ENCODE results near the gene FAM168A. TPM values are rescaled to one million over a fixed set of nuclear protein-coding genes. Genes with fewer than 3 reads are reported as not detected.

Gene FAM168A
- total and polyA plus RNA-seq, 2 donors from 2014 or later: 8.9 to 38.1 TPM

DNA sequence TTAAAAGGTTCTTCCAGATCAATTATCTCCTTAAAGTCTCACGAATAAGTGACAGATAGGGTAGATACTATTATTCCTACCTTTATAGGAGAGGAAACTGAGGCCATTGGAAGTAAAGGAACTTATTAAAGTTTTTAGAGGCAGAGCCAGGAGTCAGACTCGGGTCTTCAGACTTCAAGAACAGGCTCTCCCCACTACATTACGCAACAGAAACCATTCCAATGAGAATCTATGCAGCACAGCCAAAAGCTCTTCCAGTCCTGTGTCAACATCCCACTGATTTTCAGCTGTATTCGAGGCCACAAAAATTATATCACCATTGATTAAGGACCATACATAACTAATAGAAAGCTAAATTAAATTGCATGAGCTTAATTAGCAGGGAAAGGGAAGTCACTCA is 144.3 kb downstream of the FAM168A start:
- H3K9me3 ChIP-seq (ENCODE audit: control insufficient read depth in 2 of 3, insufficient read depth in 1 of 3, low read length in 3 of 3): no peaks in the 10 kb centered on the region
- intact Hi-C loops (cut with DNase I): no loop called here
- FAIRE-seq: no peak

DNA sequence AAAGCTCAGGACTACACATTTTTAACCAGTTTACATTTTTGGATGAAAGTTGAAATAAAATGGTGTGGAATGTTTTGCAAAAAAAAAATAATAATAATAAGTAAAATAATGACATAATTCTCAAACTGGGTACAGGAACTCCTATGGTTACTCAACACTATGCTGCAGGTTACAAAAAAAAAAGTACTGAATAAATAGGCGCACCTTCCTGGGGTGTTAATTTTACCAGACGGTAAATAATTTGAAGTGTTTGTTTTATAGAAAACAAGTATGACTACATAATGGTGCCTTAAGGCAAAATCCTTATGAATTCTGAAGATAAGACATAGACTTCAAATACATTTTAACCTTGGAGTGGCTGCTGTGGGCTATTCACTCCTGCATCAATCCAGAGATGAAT is 145.2 kb downstream of the FAM168A start:
- FAIRE-seq: no peak
- TF ChIP-seq CTCF (IDR thresholded peaks at IDR 0.05; ENCODE audit: borderline replicate concordance, extremely low read depth, insufficient read depth): no peak
- H3K36me3 ChIP-seq (ENCODE audit: control insufficient read depth in 2 of 3, insufficient read depth in 3 of 3, low read length in 3 of 3): no peaks in the 10 kb centered on the region
- H3K4me1 ChIP-seq (ENCODE audit: control insufficient read depth in 2 of 3, insufficient read depth in 2 of 3, low read depth in 1 of 3, low read length in 3 of 3): no peaks in the 10 kb centered on the region
- no peak overlapping the region for H3K27ac ChIP-seq (ENCODE audit: low read depth in 2 of 2, low read length in 2 of 2)
- no peak for DNase-seq
- H3K9ac ChIP-seq (ENCODE audit: low read length in 3 of 3): no peak overlapping the region
- no peak overlapping the region for H3K4me3 ChIP-seq (ENCODE audit: low read length in 3 of 3)
- intact Hi-C loops (cut with DNase I): no loop called here
- no peaks in the 10 kb centered on the region for H3K27me3 ChIP-seq (ENCODE audit: control insufficient read depth, insufficient read depth, low read length)
- H3K9me3 ChIP-seq (ENCODE audit: control insufficient read depth in 2 of 3, insufficient read depth in 1 of 3, low read length in 3 of 3): no peaks in the 10 kb centered on the region

More for the DNA sequence above, 144.3 kb downstream of the FAM168A start:
- no peaks in the 10 kb centered on the region for H3K36me3 ChIP-seq (ENCODE audit: control insufficient read depth in 2 of 3, insufficient read depth in 3 of 3, low read length in 3 of 3)
- no peak for TF ChIP-seq CTCF (IDR thresholded peaks at IDR 0.05; ENCODE audit: borderline replicate concordance, extremely low read depth, insufficient read depth)
- no peaks in the 10 kb centered on the region for H3K4me1 ChIP-seq (ENCODE audit: control insufficient read depth in 2 of 3, insufficient read depth in 2 of 3, low read depth in 1 of 3, low read length in 3 of 3)
- no peak overlapping the region for H3K9ac ChIP-seq (ENCODE audit: low read length in 3 of 3)
- no peak overlapping the region for H3K27ac ChIP-seq (ENCODE audit: low read depth in 2 of 2, low read length in 2 of 2)
- H3K27me3 ChIP-seq (ENCODE audit: control insufficient read depth, insufficient read depth, low read length): no peaks in the 10 kb centered on the region
- no peak for DNase-seq
- no peak overlapping the region for H3K4me3 ChIP-seq (ENCODE audit: low read length in 3 of 3)

- Histone ChIP-seq H3K27ac (ENCODE audit: low read depth in 2 of 2, low read length in 2 of 2) (no peak overlapping the region), H3K4me3 (ENCODE audit: low read length in 3 of 3) (no peak overlapping the region), H3K9me3 (ENCODE audit: control insufficient read depth in 2 of 3, insufficient read depth in 1 of 3, low read length in 3 of 3) (no peaks in the 10 kb centered on the region), H3K36me3 (ENCODE audit: control insufficient read depth in 2 of 3, insufficient read depth in 3 of 3, low read length in 3 of 3) (no peaks in the 10 kb centered on the region), H3K9ac (ENCODE audit: low read length in 3 of 3) (no peak overlapping the region), H3K4me1 (ENCODE audit: control insufficient read depth in 2 of 3, insufficient read depth in 2 of 3, low read depth in 1 of 3, low read length in 3 of 3) (no peaks in the 10 kb centered on the region), H3K27me3 (ENCODE audit: control insufficient read depth, insufficient read depth, low read length) (no peaks in the 10 kb centered on the region)
- DNase-seq: no peak
- TF ChIP-seq CTCF (IDR thresholded peaks at IDR 0.05; ENCODE audit: borderline replicate concordance, extremely low read depth, insufficient read depth): no peak
- intact Hi-C loops (cut with DNase I): no loop called here
- no peak for FAIRE-seq
These were observed 146.0 kb downstream of the FAM168A start for GRCh38 chr11:73451896-73452295.

DNA sequence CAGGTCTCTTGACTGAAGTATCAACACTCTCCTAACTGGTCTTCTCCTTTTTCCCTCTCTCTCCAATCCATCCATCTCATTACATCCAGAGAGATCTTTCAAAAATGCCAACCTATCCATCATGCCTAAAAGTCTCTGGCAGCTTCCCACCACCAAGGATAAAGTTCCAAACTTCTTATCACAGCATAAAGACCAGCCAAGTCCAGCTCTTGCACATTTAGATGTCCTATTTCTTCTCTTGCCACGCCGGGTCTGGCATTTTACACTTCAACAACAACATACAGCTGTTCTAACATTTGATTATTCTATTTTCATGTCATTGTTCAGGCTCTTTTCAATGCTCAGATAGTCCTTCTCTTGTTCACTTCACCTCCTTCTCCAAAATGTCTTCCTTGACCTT is 151.1 kb downstream of the FAM168A start:
- H3K27ac ChIP-seq (ENCODE audit: low read depth in 2 of 2, low read length in 2 of 2): no peak overlapping the region
- H3K27me3 ChIP-seq (ENCODE audit: control insufficient read depth, insufficient read depth, low read length): no peaks in the 10 kb centered on the region
- no peak overlapping the region for H3K9ac ChIP-seq (ENCODE audit: low read length in 3 of 3)
- H3K9me3 ChIP-seq (ENCODE audit: control insufficient read depth in 2 of 3, insufficient read depth in 1 of 3, low read length in 3 of 3): no peaks in the 10 kb centered on the region
- FAIRE-seq: no peak
- no peak for DNase-seq
- H3K4me3 ChIP-seq (ENCODE audit: low read length in 3 of 3): no peak overlapping the region
- H3K36me3 ChIP-seq (ENCODE audit: control insufficient read depth in 2 of 3, insufficient read depth in 3 of 3, low read length in 3 of 3): no peaks in the 10 kb centered on the region
- peaks cover 0 to 3% (median 0%) of the 10 kb centered on the region in 3 donors for H3K4me1 ChIP-seq (ENCODE audit: control insufficient read depth in 2 of 3, insufficient read depth in 2 of 3, low read depth in 1 of 3, low read length in 3 of 3)
- intact Hi-C loops (cut with DNase I): no loop called here
- TF ChIP-seq CTCF (IDR thresholded peaks at IDR 0.05; ENCODE audit: borderline replicate concordance, extremely low read depth, insufficient read depth): no peak

All from kidney (tissue), 14 donors.